Measurements from ENCODE around the gene TAF5L. TPM values are rescaled to one million over a fixed set of nuclear protein-coding genes. Genes with fewer than 3 reads are reported as not detected.

TAF5L gene
- total and polyA plus RNA-seq, 2 of the 13 experiments (the other 11 are each of a cell fraction or from before 2014, with no cell fraction given) = 10.8 to 18.2 TPM

DNA sequence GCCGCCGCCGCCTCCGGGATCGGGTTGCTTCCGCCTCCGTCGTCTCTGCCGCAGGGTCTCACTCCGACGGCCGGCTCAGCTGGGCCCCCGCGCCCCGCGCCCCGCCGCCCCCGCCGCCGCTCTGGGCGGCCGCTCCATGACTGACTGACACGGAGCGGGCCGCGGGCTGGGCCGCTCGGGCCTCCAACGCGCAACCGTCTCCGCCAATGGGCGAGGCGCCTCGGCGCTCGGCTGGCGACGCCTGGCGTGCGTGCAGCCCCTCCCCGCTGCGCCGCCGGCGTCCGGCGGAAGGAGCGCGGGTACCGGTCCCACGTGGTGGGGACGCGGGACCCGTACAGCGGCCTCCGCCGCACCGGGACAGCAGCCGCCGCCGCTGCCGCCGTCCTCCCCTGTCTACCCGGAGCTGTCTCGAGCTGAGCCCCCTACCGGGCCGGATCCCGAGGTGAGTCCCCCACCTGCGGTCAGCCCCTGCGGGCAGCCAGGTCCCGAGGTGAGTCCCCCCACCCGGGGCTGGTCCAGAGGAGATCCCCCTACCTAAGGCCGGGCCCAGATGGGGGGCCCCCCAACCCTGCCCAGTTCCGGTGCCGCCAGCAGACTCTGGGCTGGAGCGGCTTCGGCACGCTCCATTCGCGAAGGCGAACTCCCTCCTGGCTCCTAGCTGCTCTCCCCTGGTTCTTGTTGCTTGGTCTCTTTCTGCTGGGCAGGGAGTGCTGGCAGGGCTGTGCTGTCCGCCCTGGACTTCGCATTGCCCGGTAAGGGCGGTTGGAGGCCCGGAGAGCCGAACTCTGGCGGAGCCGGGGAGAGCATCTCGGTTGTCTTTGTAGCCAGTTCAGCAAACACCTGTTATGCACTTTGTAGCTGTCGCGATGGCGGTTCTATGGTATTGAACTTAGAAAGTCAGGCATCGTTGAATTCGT, at the start of gene TAF5L, which contains the start of gene URB2 (continued):
- TF ChIP-seq NR2C2 (CRISPR knock-in tag; IDR thresholded peaks at IDR 0.05; ENCODE audit: borderline replicate concordance) = peak; percentile 43
- no peak for TF ChIP-seq RARA (CRISPR knock-in tag; IDR thresholded peaks at IDR 0.05)
- TF ChIP-seq NRL (CRISPR knock-in tag; IDR thresholded peaks at IDR 0.05; ENCODE audit: borderline replicate concordance) = peak; percentile 68; the same call in 1 of the 2 replicates
- TF ChIP-seq RXRB (CRISPR knock-in tag; IDR thresholded peaks at IDR 0.05; ENCODE audit: borderline replicate concordance) = no peak
- TF ChIP-seq REXO4 (CRISPR knock-in tag; IDR thresholded peaks at IDR 0.05; ENCODE audit: borderline replicate concordance) = no peak
- TF ChIP-seq ZNF670 (CRISPR knock-in tag; IDR thresholded peaks at IDR 0.05; ENCODE audit: borderline replicate concordance) = no peak; the same call in 1 of the 2 replicates
- peak; percentile 88 for TF ChIP-seq SAFB2 (CRISPR knock-in tag; IDR thresholded peaks at IDR 0.05; ENCODE audit: borderline replicate concordance, low read depth)
- TF ChIP-seq, protein P1, sequence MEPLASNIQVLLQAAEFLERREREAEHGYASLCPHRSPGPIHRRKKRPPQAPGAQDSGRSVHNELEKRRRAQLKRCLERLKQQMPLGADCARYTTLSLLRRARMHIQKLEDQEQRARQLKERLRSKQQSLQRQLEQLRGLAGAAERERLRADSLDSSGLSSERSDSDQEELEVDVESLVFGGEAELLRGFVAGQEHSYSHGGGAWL (CRISPR knock-in tag; IDR thresholded peaks at IDR 0.05) = peak; percentile 99
- peak; percentile 99 for TF ChIP-seq MAX (IDR thresholded peaks at IDR 0.05)
- TF ChIP-seq MAFK (conservative IDR thresholded peaks at IDR 0.05 in 1 of 2, IDR thresholded peaks at IDR 0.05 in 1 of 2; ENCODE audit: low read length in 2 of 2) = no peak
- peak; percentile 87 for TF ChIP-seq MAZ (IDR thresholded peaks at IDR 0.05; ENCODE audit: borderline replicate concordance, low read depth, low read length)
- TF ChIP-seq MAZ (CRISPR knock-in tag; IDR thresholded peaks at IDR 0.05; ENCODE audit: low read depth) = peak; percentile 91
- no peak for TF ChIP-seq ZNF121 (CRISPR knock-in tag; IDR thresholded peaks at IDR 0.05)
- TF ChIP-seq ZNF343 (CRISPR knock-in tag; IDR thresholded peaks at IDR 0.05) = no peak
- TF ChIP-seq, protein P2, sequence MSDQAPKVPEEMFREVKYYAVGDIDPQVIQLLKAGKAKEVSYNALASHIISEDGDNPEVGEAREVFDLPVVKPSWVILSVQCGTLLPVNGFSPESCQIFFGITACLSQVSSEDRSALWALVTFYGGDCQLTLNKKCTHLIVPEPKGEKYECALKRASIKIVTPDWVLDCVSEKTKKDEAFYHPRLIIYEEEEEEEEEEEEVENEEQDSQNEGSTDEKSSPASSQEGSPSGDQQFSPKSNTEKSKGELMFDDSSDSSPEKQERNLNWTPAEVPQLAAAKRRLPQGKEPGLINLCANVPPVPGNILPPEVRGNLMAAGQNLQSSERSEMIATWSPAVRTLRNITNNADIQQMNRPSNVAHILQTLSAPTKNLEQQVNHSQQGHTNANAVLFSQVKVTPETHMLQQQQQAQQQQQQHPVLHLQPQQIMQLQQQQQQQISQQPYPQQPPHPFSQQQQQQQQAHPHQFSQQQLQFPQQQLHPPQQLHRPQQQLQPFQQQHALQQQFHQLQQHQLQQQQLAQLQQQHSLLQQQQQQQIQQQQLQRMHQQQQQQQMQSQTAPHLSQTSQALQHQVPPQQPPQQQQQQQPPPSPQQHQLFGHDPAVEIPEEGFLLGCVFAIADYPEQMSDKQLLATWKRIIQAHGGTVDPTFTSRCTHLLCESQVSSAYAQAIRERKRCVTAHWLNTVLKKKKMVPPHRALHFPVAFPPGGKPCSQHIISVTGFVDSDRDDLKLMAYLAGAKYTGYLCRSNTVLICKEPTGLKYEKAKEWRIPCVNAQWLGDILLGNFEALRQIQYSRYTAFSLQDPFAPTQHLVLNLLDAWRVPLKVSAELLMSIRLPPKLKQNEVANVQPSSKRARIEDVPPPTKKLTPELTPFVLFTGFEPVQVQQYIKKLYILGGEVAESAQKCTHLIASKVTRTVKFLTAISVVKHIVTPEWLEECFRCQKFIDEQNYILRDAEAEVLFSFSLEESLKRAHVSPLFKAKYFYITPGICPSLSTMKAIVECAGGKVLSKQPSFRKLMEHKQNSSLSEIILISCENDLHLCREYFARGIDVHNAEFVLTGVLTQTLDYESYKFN (CRISPR knock-in tag; conservative IDR thresholded peaks at IDR 0.05) = 0 out of 2 replicates have a peak, but pooled peaks have one; percentile 22
- TF ChIP-seq RAD51 (IDR thresholded peaks at IDR 0.05; ENCODE audit: borderline replicate concordance) = no peak
- TF ChIP-seq NR1H2 (CRISPR knock-in tag; IDR thresholded peaks at IDR 0.05; ENCODE audit: borderline replicate concordance, low read depth) = 0 out of 2 replicates have a peak, but pooled peaks have one; percentile 57
- no peak for TF ChIP-seq ZNF136 (CRISPR knock-in tag; IDR thresholded peaks at IDR 0.05; ENCODE audit: low read depth)
- peak; percentile 98 for TF ChIP-seq MYC (CRISPR knock-in tag; IDR thresholded peaks at IDR 0.05; ENCODE audit: borderline replicate concordance)
- TF ChIP-seq XRCC5 (optimal IDR thresholded peaks at IDR 0.05; ENCODE audit: low read length) = peak; percentile 76
- TF ChIP-seq ZNF256 (CRISPR knock-in tag; conservative IDR thresholded peaks at IDR 0.05) = no peak
- TF ChIP-seq ZNF468 (CRISPR knock-in tag; IDR thresholded peaks at IDR 0.05) = no peak
- TF ChIP-seq MAFF (IDR thresholded peaks at IDR 0.05; ENCODE audit: low read depth, low read length) = no peak
- TF ChIP-seq FOXO4 (CRISPR knock-in tag; conservative IDR thresholded peaks at IDR 0.05) = no peak
